GM19372 (cell line): ENCODE measurements around the gene NLRC3.

Experiments used
- ATAC-seq: cut with Tn5 transposase; IDR thresholded peaks from one replicate; pipeline ENCODE4 v1.9.1; 2021; ENCODE audit warnings: mild to moderate bottlenecking, low read depth, moderate library complexity; ENCODE audit not compliant: unreplicated experiment

The NLRC3 gene

DNA sequence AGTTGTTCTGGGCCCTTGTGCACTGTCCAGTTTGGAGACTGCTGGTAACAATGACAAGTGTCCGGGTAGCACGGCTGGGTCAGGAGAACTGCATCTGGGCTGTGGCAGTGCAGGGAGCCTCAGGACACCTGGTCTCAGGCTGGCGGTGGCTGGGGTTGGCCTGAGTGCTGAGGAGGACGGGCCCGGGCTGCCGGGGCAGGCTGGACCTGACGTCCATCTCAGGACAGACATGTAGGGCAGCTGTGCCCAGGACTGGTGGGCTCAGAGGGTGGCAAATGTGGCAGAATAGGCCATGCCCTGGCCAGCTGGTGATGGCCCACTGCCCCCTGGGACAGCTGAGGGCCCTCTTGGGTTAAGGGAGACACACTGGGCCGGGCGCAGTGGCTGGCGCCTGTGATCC lies 4.2 kb upstream of the NLRC3 start:
- ATAC-seq, result no peak

DNA sequence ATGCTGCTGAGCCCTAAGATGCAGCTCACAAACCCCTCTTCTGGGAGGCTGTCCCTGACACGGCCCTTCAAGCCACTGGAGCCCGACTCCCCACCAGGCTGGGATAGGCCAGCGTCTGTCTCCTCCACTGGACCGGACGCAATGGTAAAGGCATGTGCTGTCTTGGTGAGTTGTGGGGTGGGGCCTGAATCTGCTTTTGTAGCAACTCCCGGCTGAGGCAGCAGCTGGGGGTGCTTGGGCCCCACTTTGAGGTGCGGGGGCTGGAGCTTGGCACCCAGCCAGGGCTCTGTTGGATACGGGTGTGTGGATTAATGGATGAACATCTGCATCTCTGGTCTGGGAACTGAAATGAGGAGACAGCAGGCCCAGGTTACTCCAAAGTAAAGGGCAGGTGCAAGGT lies 3.5 kb upstream of the NLRC3 start:
- ATAC-seq, result no peak

DNA sequence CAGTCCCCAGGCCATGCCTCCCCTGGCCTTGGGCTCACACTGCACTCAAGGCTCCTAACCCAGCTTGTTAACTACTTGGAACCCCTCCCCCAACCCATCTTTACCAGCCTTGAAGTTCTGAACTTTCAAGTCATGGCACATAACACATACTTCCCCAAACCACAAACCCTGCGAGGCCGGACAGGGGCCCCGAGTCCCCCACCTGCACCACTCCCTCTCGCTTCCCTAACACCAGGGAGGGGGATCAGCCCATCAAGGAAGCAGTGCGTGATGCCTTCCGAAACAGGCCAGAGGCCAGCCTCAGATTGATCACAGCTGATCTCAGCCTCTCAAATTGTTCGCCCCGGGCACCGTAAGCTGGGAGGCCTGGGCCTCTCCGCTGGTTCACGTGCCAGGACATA lies 3.0 kb upstream of the NLRC3 start:
- no peak for ATAC-seq

DNA sequence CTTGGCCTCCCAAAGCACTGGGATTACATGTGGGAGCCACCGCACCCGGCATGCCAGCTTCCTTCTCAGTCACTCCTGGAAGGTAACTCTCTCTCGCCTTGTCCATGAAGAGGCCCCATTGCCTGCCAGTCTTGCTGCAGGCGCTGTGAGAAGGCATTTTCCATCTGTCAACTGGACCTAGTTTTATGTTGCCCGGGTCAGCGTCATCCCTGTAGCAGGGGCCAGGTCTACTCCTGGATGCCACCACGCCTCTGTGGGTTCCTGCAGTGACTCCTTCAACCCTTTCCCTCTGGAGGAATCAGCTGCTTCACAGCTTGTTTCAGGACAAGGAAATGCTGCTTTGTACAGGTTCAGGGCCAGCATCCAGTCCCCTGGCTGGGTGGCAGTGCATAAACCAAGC lies 2.6 kb upstream of the NLRC3 start:
- ATAC-seq, result no peak

DNA sequence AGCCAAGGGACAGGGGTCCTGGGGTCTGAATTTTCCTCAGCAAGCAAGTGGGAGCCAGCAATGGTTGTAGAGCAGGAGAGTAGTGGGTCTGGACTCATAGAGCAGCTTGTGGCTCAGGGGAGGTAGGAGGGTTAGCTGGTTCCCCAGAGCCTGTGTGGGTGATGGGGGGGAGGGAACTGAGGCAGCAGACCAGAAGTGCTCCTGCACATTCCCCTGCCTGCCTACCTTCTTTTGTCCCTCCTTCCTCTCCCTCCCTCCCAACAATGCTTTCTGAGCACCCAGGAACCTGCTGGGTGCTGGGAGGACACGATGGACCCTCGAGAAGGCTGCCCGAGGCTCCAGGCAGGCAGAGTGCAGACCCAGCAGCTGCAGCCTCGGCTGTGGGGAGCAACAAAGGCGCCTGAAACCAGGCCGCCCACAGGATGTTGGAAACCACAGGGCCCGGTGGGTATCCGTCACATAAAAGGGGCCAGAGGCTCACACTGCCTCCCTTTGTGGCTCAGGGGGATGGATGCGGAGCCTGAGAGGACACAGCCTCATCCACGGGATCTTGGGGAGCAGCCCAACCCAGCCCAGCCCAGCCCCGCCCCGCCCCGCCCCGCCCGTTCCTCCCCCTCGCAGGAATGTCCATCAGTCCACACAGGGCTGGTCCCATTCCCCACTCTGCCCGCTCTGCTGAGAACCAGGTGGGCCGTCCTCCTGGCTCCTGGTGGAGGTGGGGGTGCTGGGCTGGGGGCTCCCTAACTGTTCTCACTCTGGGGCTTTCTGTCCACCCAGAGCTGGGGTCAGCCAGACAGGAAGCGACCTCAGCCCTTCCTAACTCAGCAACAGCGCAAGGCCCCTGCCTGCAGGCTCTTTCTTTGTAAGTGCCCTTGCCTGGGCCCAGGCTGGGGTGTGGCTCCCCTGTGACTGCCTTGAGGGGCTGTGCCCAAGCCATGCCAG lies 1.7 kb upstream of the NLRC3 start:
- ATAC-seq, result no peak

DNA sequence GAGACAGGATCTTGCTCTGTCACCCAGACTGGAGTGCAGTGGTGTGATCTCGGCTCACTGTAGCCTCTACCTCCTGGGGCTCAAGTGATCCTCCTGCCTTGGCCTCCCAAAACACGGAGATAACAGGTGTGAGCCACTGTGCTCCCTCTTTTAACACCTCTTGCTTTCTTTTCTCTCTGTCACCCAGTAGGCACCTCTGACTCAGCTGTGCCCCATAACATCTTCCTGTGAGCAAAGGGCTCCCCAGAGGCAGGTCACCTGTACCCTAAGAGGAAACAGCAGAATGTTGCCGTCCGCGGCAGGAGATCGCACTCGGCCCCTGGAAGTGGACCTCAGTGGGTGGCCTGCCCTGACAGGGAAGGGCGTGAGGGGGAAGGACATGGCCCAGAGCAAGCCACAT lies 918 bp upstream of the NLRC3 start:
- no peak for ATAC-seq

DNA sequence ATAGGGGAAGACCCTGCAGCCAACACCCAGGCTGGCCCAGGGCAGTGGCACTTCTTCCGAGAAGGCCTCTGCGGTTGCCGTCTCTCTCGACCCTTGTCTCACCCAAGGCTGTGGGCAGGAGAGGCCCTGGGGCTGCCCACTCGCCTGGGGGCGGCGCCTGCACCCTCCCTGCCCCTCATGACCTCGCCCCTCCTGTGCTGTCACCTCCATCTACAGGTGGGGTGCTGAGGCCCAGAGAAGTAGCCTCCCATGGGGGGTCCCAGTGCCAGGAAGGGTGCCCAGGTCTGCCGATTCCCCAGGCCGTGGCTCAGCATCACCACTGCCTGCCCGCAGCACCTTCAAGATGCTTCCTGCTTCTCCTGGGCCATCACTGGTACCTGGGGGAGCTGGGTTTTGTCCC lies 992 bp downstream of the NLRC3 start:
- no peak for ATAC-seq

DNA sequence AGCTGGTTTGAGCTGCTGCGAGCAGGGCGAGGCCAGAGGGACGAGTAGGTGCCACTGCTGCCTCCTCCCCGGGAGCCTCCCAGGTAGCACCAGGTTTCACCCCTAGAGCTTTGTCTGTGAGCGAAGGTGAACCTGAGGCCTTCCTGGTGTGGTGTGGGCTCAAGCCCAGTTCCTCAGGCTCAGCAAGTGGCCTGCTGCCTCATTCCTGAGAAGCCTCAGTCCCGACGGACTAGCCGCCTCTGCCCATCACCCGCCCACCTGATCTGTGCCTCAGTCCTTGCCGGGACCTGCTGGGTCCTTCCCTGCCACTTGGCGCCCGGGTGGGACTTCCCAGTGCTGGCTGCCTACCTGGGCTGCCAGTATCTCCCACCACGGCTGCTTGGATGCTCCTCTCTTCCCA lies 1.7 kb downstream of the NLRC3 start:
- no peak for ATAC-seq

DNA sequence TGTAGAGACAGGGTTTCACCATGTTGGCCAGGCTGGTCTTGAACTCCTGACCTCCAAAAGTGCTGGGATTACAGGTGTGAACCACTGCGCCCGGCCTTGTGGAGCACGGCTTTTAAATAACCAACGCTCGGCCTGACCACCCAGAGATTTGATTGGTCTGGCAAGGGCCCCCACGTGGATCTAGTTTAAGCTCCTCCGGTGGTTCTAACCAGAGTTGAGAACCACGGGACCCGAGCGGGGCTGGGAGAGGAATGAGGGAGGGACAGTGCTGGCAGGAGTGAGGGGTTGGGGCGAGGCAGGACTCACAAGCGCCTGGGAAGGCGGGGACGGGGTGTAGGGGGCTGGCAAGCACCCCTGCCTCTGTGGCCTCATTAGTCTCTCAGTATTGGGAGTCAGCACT lies 3.0 kb downstream of the NLRC3 start:
- ATAC-seq, result no peak

DNA sequence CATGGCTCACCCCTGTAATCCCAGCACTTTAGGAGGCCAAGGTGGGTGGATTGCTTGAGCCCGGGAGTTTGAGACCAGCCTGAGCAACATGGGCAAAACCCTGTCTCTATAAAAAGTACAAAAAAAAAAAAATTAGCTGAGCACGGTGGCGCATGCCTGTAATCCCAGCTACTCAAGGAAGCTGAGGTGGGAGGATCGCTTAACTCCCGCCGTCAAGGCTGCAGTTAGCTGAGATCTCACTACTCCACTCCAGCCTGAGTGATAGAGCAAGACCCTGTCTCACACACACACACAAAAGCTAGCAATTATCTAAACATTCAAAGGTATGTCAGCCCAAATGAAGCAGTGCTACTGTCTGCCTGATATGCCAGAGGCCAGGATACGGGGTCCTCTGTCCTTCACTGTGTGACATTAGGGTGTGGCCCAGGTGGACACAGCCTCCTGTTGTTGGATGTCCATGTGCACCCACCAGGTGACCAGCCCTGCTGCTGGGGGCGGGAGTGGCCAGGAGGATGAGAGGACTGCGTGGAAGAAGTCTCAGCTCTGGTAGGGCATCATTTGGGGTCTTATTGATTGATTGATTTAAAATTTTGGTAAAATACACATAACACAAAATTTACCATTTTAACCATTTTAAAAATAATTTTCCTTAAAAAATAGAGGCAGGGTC lies 3.9 kb downstream of the NLRC3 start:
- ATAC-seq, result no peak

DNA sequence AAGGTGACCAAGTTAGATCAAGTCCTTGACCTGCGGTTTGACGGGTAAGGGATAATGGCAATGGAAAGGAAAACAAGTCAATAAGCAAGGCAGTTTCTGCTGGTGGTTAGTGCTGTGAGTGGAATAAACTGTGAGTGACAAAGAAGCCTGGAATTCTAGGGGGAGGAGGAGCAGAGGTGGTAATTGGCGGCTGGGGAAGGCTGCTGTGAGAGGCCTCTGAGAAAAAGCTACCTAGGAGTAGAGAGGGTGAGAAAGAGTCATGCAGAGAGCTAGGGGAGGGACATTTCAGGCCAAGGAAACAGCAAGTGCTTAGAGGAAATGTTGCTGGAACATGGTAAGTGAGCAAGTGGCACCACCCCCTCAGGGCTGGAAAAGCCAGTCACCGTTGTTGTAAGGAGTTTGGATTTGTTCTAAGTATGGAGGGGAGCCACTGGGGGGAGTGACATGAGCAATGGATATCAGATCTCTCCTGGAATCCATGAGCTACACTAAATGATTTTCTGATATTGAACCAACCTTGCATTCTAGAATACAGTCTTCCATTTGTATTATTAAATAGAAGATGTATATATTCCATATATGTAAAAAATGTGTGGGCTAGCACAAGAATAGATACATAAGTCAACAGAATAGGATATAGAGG lies 6.7 kb downstream of the NLRC3 start:
- no peak for ATAC-seq

DNA sequence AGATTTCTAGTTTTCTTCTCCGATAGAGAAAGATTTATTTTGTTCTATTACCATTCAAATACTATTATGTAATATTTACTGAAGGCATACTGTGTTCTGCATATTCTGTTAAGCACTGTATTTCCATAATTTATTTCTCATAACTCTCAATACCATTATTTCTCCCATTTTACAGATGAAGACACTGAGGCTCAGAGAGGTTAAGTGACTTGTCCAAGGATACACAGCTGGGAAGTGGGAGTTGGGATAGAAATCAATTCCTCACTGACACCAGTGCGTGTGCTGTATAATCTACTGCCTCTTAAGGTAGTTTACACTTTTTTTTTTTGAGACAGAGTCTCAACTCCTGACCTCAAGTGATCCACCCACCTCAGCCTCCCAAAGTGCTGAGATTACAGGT lies 7.4 kb downstream of the NLRC3 start:
- ATAC-seq, result no peak

DNA sequence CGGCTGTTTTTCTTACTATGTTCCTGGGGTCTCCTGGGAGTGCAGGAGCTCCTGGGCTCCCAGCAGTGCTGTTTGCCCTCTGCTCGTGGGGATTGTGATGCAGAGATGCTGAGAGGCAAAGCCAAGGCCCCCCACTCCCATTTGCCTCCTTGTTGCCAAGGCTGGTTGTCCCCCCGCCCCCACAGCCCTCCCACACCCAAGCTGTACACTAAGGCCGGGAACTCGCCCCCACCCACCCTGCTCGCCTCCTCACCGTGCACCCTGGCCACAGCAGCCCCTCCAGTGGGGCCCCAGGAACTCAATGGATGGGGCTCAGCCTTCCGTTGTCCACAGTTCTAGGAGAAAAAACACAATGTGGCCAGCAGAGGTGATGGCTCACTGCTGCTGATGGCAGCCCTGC lies 10.2 kb downstream of the NLRC3 start:
- ATAC-seq, result no peak

DNA sequence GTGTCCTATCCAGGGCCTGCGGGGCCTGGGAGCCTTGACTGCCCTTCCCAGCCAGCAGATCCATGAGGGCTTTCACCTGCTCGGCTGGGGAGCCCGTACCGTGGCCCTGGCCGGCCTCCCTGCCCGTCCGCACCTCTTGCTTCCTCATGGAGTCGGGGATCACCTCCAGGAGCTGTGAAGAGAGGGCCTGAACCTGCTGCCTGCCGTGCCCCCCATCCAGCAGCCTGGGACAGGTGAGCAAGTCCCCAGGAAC lies 12.4 kb downstream of the NLRC3 start:
- ATAC-seq, result no peak

DNA sequence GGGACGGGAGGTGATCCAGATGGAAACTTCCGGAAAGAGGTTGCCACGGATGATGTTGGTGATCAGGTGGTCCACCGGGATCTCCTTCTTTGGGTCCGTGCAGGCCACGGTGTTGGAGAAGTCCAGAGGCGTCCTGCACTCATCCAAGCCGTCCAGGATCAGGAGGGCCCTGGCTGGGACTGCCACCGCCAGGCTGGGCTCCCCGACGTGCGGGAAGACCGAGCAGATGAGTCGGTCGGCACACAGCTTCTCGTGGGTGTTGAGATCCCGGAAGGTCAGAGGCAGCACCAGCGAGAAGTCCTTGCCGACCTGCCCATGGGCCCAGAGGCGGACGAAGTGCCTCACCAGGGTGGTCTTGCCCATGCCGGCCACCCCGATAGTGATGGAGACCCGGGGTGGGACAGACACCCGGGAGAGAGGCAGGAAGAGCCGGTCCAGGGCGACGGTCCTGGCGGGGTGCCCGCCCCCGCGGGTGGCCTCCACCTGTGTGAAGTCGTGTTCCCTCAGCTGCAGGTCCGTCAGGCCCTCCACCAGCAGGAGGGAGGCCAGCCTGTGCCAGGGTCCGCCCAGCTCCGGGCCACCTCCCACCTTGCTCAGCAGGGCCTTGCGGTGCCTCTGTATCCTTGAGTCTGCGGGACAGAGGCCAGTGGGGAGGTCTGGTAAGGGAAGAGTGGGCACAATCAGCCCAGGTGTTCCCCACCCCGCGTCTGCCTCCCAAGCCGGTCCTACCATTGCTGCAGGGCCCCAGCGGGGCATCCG lies 12.9 kb downstream of the NLRC3 start:
- ATAC-seq, result no peak

DNA sequence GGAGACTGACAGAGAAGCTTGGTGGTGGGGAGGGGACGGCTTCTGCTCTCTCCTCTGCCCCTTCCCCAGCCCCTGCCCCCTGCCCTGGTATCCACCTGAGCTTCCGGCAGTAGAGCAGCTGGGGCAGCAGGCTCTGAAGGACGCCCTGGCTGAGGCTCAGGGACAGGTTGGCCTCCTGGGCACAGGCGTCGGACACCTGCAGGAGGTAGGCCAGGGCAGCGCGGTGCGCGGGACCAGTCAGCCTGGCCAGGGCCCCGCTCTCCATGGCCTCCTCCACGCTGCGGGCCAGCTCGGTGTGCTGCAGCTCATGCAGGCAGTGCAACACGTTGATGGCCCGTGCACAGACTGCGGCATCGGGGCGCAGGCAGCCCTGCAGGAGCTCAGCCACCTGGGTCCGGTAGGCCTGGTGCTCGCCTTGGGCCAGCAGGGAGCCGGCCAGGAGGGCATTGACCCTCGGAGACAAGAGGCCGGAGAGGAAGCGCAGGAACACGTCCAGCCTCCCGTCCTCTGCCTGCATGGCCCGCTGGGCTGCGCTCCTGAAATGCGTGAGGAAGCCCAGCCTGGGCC lies 14.2 kb downstream of the NLRC3 start:
- ATAC-seq, result no peak

DNA sequence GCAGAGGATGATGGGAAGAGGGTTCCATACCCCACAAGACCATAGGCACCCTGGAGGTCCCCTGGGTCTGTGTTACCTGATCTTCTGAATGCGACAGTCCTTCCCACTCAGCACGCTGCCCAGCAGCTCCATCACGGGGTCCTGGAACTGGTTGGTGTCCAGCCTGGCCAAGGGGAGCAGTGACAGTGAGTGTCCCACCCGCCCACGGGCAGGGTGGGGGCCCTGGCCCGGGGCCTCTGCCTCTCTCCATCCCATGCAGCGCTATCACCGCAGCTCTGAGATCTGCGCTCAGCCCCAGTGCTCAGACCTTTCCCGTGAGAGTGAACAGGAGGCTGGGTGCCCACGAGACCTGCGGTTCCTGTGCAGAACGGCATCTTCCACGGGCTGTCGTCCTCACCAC lies 15.6 kb downstream of the NLRC3 start:
- ATAC-seq, result no peak

DNA sequence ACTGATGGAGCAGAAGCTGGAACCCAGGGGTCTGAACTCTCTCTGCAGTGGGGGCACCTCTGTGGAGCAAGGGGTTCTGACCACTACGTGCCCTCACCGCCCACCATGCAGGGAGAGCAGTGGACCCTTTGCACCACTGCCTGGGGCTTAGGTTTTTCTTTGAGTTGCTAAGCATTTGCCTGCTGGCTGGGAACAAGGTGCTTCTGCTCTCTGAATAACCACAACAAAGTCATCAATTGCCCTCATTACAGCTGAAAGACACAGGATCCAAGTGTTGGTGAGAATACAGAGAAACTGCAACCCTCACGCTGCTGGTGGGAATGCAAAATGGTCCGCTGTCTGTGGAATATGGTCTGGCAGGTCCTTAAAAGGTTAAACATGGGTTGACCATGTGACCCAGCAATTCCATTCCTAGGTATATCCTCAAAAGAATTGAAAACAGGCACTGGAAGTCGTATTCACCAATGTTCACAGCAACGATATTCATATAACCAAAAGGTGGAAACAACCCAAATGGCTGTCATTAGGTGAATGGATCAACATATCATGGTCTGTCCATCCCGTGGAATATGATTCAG lies 22.8 kb downstream of the NLRC3 start:
- no peak for ATAC-seq

DNA sequence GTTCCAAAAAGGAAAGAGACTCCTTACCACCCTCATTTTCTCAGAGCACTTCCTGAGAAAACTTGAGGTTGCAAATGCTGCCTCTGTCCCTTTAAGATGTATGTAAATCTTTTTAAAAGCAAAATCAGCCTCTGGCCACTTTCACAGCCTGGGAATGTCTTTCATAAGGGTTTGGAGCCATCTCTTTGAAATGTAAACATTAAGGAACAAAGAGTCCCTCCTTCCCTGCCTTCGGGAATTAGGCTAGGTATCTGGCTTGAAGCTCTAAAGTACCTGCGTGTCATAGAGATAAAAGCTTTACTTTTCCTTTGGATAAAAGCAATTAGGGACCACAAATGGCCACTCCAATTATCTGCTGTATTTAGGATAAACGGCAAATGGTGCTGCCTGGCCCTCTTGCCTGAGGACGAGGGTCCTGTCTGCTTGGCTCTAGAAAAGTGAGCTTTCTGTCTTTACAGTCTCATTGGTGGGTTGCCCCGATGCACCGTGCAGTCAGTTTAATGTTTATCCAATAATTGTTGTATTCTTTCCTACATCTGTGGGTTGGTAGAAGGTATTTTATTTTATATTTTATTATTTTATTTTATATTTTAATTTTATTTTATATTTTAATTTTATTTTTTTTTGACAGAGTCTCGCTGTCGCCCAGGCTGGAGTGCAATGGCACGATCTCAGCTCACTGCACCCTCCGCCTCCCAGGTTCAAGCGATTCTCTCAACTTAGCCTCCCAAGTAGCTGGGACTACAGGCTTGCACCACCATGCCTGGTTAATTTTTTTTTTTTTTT lies 23.9 kb downstream of the NLRC3 start:
- ATAC-seq, result no peak
